ENCODE measurements around the gene GSAP. TPM values are rescaled to one million over a fixed set of nuclear protein-coding genes. Genes with fewer than 3 reads are reported as not detected.

The GSAP gene
- total RNA-seq, 1 experiment from 2014 or later: 23.3 TPM

DNA sequence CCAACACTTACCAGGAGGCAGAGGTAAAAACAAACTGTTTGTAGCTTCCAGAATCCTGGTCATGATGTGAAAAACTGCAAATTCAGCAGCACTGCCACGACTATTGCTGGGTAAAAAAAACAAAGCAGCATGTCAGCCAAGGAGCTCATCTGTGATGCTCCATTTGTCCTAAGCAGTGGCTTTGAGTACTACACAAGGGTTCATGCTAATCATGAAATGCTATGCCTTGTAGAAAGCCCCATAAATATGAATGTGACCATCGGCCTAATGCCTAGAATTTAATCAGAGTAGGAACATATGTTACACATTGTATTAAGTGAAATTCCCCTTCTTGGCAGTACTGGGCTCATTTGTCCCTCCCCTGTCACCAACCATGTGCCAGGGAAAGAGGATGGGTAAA is 95.4 kb downstream of the GSAP start:
- CTCF ChIA-PET: no interaction called here
- Mint-ChIP-seq H3K27me3 (ENCODE audit: unreplicated experiment) (no peaks in the 10 kb centered on the region), H3K36me3 (ENCODE audit: insufficient read depth, unreplicated experiment) (no peaks in the 10 kb centered on the region), H3K27ac (ENCODE audit: unreplicated experiment) (no peak overlapping the region), H3K4me1 (ENCODE audit: low read depth, unreplicated experiment) (peaks cover 8% of the 10 kb centered on the region), H3K4me3 (ENCODE audit: low read depth, unreplicated experiment) (no peak overlapping the region), H3K9me3 (ENCODE audit: low read depth, unreplicated experiment) (no peaks in the 10 kb centered on the region)
- no TSS peak for BruUV-seq (replicated peaks)
- intact Hi-C loops (cut with micrococcal nuclease; ENCODE audit: unreplicated experiment): no loop called here
- no peak for DNase-seq
- TF ChIP-seq, protein P1, sequence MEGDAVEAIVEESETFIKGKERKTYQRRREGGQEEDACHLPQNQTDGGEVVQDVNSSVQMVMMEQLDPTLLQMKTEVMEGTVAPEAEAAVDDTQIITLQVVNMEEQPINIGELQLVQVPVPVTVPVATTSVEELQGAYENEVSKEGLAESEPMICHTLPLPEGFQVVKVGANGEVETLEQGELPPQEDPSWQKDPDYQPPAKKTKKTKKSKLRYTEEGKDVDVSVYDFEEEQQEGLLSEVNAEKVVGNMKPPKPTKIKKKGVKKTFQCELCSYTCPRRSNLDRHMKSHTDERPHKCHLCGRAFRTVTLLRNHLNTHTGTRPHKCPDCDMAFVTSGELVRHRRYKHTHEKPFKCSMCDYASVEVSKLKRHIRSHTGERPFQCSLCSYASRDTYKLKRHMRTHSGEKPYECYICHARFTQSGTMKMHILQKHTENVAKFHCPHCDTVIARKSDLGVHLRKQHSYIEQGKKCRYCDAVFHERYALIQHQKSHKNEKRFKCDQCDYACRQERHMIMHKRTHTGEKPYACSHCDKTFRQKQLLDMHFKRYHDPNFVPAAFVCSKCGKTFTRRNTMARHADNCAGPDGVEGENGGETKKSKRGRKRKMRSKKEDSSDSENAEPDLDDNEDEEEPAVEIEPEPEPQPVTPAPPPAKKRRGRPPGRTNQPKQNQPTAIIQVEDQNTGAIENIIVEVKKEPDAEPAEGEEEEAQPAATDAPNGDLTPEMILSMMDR (IDR thresholded peaks at IDR 0.05; ENCODE audit: unreplicated experiment): no peak

DNA sequence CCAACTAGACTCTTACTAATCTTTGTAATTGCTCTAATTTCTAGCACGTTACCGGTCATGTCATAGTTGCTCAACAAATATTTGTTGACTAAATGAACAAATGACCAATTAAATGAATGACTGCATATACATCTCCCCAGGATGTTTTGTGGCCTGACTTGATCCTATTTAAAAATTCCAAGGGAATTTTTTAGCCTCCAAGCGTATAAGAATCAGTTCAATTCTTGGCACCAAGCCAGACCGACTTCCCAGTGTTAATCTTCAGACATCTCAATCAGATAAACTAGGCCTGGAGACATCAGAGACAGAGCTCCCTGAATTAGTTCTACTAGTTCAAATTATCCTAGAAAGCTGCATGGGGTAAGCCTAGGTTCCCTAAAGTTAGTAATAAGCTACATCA is 96.0 kb downstream of the GSAP start:
- BruUV-seq (replicated peaks): no TSS peak
- Mint-ChIP-seq H3K27ac (ENCODE audit: unreplicated experiment) (no peak overlapping the region), H3K9me3 (ENCODE audit: low read depth, unreplicated experiment) (no peaks in the 10 kb centered on the region), H3K27me3 (ENCODE audit: unreplicated experiment) (no peaks in the 10 kb centered on the region), H3K36me3 (ENCODE audit: insufficient read depth, unreplicated experiment) (no peaks in the 10 kb centered on the region), H3K4me1 (ENCODE audit: low read depth, unreplicated experiment) (peaks cover 8% of the 10 kb centered on the region), H3K4me3 (ENCODE audit: low read depth, unreplicated experiment) (no peak overlapping the region)
- no peak for DNase-seq
- CTCF ChIA-PET: no interaction called here
- TF ChIP-seq, protein P1 (IDR thresholded peaks at IDR 0.05; ENCODE audit: unreplicated experiment): no peak
- intact Hi-C loops (cut with micrococcal nuclease; ENCODE audit: unreplicated experiment): no loop called here

DNA sequence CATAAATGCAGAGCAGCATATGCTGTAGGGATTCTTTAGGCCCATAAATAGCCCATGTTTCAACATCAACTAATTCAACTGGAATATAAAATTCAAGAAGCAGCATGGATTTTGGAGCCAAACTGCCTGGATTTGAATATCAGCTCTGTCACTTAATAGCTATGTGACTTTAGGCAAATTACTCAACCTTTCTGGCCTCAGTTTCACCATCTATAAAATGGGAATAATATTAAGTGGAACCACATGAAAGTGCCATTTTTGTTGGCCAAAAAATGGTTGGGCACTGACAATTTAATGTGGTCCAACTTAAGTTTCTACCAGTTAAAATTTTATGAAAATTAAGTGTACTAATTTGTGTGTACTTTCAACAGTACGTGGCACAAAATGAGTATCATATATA is 98.1 kb downstream of the GSAP start:
- no peak overlapping the region for H3K27ac Mint-ChIP-seq (ENCODE audit: unreplicated experiment)
- no peak overlapping the region for H3K4me3 Mint-ChIP-seq (ENCODE audit: low read depth, unreplicated experiment)

DNA sequence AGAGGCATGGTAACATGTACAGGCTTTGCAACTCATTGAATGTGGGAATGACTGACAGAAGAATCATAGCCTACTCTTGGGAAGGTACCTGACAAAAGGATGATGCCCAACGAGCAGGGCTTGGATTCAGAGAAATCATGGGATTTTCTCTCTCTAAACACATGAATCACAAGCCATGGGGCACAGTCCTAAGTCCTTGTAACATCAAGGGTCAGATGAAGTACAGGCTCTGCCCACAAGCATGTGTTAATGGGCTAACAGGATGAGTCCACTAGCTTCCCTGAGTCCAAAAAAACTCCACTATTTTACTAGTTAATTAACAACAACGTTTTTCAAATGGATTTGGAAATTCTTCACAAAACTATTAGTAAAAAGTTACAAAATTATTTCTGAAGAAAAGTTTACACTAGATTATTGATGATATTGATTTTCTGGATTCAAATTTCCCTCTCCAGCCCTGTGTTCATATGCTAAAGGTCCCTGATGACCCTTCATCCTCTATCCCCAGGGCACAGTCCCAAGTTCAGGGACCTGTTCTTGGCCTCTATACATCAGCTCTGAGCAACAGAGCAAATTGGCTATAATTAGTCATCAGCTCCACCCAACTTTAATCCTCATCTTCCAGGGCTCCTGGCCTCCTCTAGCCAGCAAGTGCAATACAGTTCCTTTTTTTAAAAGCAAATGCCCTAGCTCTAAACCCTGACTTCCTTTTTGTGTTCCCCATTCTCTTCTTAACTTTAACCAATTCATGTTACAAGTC is 99.8 kb downstream of the GSAP start:
- no peak overlapping the region for H3K4me3 Mint-ChIP-seq (ENCODE audit: low read depth, unreplicated experiment)
- DNase-seq: no peak
- no peaks in the 10 kb centered on the region for H3K9me3 Mint-ChIP-seq (ENCODE audit: low read depth, unreplicated experiment)
- H3K27ac Mint-ChIP-seq (ENCODE audit: unreplicated experiment): no peak overlapping the region
- no TSS peak for BruUV-seq (replicated peaks)
- peaks cover 8% of the 10 kb centered on the region for H3K4me1 Mint-ChIP-seq (ENCODE audit: low read depth, unreplicated experiment)
- intact Hi-C loops (cut with micrococcal nuclease; ENCODE audit: unreplicated experiment): no loop called here
- TF ChIP-seq, protein P1 (IDR thresholded peaks at IDR 0.05; ENCODE audit: unreplicated experiment): no peak
- no peaks in the 10 kb centered on the region for H3K36me3 Mint-ChIP-seq (ENCODE audit: insufficient read depth, unreplicated experiment)
- no peaks in the 10 kb centered on the region for H3K27me3 Mint-ChIP-seq (ENCODE audit: unreplicated experiment)
- CTCF ChIA-PET: no interaction called here

More for the DNA sequence above, 98.1 kb downstream of the GSAP start:
- BruUV-seq (replicated peaks): no TSS peak
- peaks cover 8% of the 10 kb centered on the region for H3K4me1 Mint-ChIP-seq (ENCODE audit: low read depth, unreplicated experiment)
- no peaks in the 10 kb centered on the region for H3K9me3 Mint-ChIP-seq (ENCODE audit: low read depth, unreplicated experiment)
- CTCF ChIA-PET: no interaction called here
- TF ChIP-seq, protein P1 (IDR thresholded peaks at IDR 0.05; ENCODE audit: unreplicated experiment): no peak
- intact Hi-C loops (cut with micrococcal nuclease; ENCODE audit: unreplicated experiment): no loop called here
- H3K27me3 Mint-ChIP-seq (ENCODE audit: unreplicated experiment): no peaks in the 10 kb centered on the region
- no peaks in the 10 kb centered on the region for H3K36me3 Mint-ChIP-seq (ENCODE audit: insufficient read depth, unreplicated experiment)
- no peak for DNase-seq
